Activated CD8-positive, alpha-beta memory T cell treated with anti-CD3 and anti-CD28 coated beads, Interleukin-2, amount 50 U/mL, for 4 hours (primary cell): ENCODE data around the gene TMEM135.

Source experiments
- DNase-seq: peaks from one replicate; pipeline ENCODE4 v3.0.0-alpha.2; 2020

Gene TMEM135

GRCh38 chr11:87366763-87367405, 329.1 kb downstream of the TMEM135 start:
- no peak for DNase-seq

DNA sequence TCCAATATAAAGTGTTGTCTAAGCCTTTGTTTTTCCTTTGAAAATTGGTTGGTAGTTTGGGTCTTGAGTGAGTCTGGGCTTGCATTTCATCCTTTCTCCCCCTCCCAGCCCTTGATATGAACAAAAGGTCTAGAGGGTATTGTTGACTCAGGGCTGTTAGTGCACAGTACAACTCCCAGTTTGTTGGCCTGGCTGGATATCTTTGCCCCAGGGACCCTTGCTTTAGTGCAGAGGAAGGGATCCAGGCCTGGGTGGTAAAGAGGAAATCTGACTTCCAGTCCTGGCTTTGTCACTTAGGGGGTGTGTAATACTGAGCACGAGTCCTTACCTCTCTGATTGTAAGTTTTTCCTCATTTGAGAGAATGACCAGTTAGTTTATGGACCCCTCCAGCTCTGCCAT, 330.4 kb downstream of the TMEM135 start:
- no peak for DNase-seq

DNA sequence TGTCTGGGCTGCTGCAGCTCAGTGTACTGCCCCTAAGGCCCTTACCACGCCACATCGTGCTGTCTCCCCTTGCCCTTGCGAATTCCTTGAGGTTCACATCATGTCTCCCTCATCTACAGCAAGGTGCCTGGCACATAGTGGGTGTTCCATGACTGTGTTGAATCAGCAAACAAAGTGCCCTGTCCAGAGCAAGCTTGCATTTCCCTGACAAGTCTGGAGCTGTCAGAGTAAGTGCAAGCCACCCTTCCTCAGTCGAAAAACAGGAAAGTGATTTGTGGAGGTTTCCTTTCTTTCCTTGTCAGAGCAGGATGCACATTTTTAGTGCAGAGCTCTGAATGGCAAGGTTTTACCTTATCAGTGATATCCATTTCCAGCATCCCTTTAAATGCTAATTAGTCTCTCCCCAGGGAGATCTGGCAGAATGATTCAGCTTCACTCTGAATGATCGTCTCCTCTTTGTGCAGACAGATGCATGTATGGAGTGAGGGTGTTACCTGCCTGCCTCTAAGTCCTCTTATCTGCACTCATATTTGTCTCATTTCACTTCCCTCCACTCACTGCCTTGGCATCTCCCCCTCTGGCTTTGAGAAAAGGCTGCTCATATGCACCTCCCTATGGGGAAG, 331.2 kb downstream of the TMEM135 start:
- no peak for DNase-seq

- no peak for DNase-seq
Measured at GRCh38 chr11:87369888-87370287, 332.2 kb downstream of the TMEM135 start.

DNA sequence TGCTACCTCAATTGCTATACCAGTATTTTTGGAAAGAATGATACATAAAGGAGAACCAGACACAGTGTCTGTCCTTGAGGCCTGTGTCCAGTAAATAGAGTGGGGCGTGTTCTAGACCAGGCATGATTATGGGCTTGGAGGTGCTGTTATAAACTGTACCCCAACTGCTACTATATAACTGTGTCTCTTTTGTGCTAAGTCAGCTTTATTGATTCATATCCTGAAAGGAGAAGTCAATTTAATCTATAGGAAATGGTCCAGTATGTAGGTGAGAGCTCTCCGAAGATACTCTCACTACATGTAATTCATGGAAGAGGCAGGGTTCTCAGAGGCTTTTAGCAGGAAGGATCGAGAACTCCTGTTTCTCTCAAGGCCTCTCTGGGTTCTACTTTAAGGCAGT, 334.3 kb downstream of the TMEM135 start:
- no peak for DNase-seq
